Measurements from ENCODE around the gene CCDC183. TPM values are rescaled to one million over a fixed set of nuclear protein-coding genes. Genes with fewer than 3 reads are reported as not detected.

The CCDC183 gene
- total RNA-seq, 2 donors from 2014 or later: 2.4 to 20.0 TPM

- no peak for TF ChIP-seq CTCF (IDR thresholded peaks at IDR 0.05)
- H3K27ac ChIP-seq: no peak overlapping the region
- DNase-seq: no peak
- H3K9me3 ChIP-seq: no peaks in the 10 kb centered on the region
- H3K9ac ChIP-seq (ENCODE audit: low read depth in 2 of 2, low read length in 2 of 2): no peak overlapping the region
- intact Hi-C loops (cut with DNase I): no loop called here
- H3K27me3 ChIP-seq: no peaks in the 10 kb centered on the region
- H3K4me1 ChIP-seq: no peaks in the 10 kb centered on the region
- H3K4me3 ChIP-seq: no peak overlapping the region
- no peaks in the 10 kb centered on the region for H3K36me3 ChIP-seq
Observed at GRCh38 chr9:136750526-136750925, 45.6 kb upstream of the CCDC183 start.

- Histone ChIP-seq H3K36me3 (no peaks in the 10 kb centered on the region), H3K9me3 (no peaks in the 10 kb centered on the region), H3K27ac (no peak overlapping the region), H3K9ac (ENCODE audit: low read depth in 2 of 2, low read length in 2 of 2) (no peak overlapping the region), H3K4me1 (no peaks in the 10 kb centered on the region), H3K4me3 (no peak overlapping the region), H3K27me3 (no peaks in the 10 kb centered on the region)
- DNase-seq: no peak
- TF ChIP-seq CTCF (IDR thresholded peaks at IDR 0.05): no peak
- intact Hi-C loops (cut with DNase I): no loop called here
Observed at GRCh38 chr9:136751244-136751643, 44.9 kb upstream of the CCDC183 start.

GRCh38 chr9:136751814-136752213, 44.3 kb upstream of the CCDC183 start:
- intact Hi-C loops (cut with DNase I): no loop called here
- no peak for DNase-seq
- Histone ChIP-seq H3K27me3 (no peaks in the 10 kb centered on the region), H3K9ac (ENCODE audit: low read depth in 2 of 2, low read length in 2 of 2) (no peak overlapping the region), H3K9me3 (no peaks in the 10 kb centered on the region), H3K27ac (no peak overlapping the region), H3K4me1 (no peaks in the 10 kb centered on the region), H3K36me3 (no peaks in the 10 kb centered on the region), H3K4me3 (no peak overlapping the region)
- TF ChIP-seq CTCF (IDR thresholded peaks at IDR 0.05): no peak

GRCh38 chr9:136753371-136754058, 42.6 kb upstream of the CCDC183 start:
- TF ChIP-seq CTCF (IDR thresholded peaks at IDR 0.05): no peak
- Histone ChIP-seq H3K9ac (ENCODE audit: low read depth in 2 of 2, low read length in 2 of 2) (no peak overlapping the region), H3K9me3 (no peaks in the 10 kb centered on the region), H3K27ac (no peak overlapping the region), H3K36me3 (no peaks in the 10 kb centered on the region), H3K27me3 (no peaks in the 10 kb centered on the region), H3K4me1 (no peaks in the 10 kb centered on the region), H3K4me3 (no peak overlapping the region)
- no peak for DNase-seq
- intact Hi-C loops (cut with DNase I): no loop called here

- no peaks in the 10 kb centered on the region for H3K27me3 ChIP-seq
- H3K9ac ChIP-seq (ENCODE audit: low read depth in 2 of 2, low read length in 2 of 2): no peak overlapping the region
- TF ChIP-seq CTCF (IDR thresholded peaks at IDR 0.05): no peak
- no peak overlapping the region for H3K4me3 ChIP-seq
- intact Hi-C loops (cut with DNase I): no loop called here
- DNase-seq: no peak
- no peaks in the 10 kb centered on the region for H3K9me3 ChIP-seq
- H3K4me1 ChIP-seq: no peaks in the 10 kb centered on the region
- no peaks in the 10 kb centered on the region for H3K36me3 ChIP-seq
- no peak overlapping the region for H3K27ac ChIP-seq
Observed at GRCh38 chr9:136754059-136754572, 42.0 kb upstream of the CCDC183 start.

Measured in colonic mucosa (tissue), 4 donors.